Measurements from ENCODE around the gene EIF4E1B.

Gene EIF4E1B

DNA sequence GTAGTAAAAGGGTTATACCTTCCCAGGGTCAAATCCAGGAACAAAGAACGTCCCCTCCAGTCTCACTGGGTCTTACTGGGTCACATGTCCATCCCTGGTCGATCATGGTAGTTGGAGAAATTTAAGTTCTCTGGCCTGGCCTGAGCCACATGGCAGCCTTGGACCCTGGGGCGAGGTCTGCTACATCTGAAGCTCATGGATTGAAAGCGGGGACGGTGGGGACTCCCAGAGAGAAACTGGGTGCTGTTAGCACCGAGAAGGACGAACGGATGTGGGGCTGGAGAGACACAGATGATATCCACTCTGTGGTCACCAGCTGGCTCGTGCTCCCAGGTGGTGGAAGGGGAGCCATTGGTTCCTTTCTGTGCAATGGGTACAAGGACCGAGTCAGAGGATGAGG, 63.7 kb downstream of the EIF4E1B start:
- no peak for DNase-seq (ENCODE audit: low spot score)
- TF ChIP-seq CTCF (IDR thresholded peaks at IDR 0.05; ENCODE audit: extremely low read depth, missing control alignments) = no peak

DNA sequence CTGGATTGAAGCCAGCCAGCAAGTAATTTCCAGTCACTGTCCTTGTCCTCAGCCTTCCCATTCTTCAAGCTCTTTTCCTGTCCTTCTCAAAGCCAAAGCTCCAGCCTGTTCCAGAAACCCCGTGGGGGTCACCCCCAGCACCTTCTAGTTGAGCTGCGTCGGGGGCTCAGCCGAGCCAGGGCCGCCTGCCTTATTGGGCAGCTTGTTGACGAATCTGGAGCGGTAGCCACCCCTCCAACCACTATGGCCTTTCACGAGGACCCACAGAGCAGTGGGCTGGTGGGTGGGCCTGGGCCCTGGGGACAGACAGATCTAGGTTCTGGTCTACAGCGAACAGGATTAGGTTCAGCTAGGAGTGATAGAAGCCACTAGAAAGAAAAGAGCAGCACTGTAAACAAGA, 64.2 kb downstream of the EIF4E1B start:
- no peak for TF ChIP-seq CTCF (IDR thresholded peaks at IDR 0.05; ENCODE audit: extremely low read depth, missing control alignments)

GRCh38 chr5:176695073-176695472, 64.6 kb downstream of the EIF4E1B start:
- no peak for TF ChIP-seq CTCF (IDR thresholded peaks at IDR 0.05; ENCODE audit: extremely low read depth, missing control alignments)
- DNase-seq (ENCODE audit: low spot score) = no peak

More for the DNA sequence above, 64.2 kb downstream of the EIF4E1B start:
- no peak for DNase-seq (ENCODE audit: low spot score)

Measured in GM20000 (cell line).